SK-N-SH (cell line): ENCODE measurements around the gene EVC. TPM values are rescaled to one million over a fixed set of nuclear protein-coding genes. Genes with fewer than 3 reads are reported as not detected.

Experiments used
- CTCF ChIA-PET: fragments of 300-600, 350-600 bp; formaldehyde crosslinking; extraction: SDS; loops from one replicate; lab custom pipeline; 2021; lab: Yijun Ruan, JAX
- POLR2A ChIA-PET: fragments of 350-600 bp; sonication (Branson Sonifier 250); formaldehyde crosslinking; extraction: SDS; loops from one replicate; lab custom pipeline; 2020; ENCODE audit warnings: antibody characterized with exemption, inconsistent platforms; lab: Yijun Ruan, JAX
- DNase-seq: peaks from one replicate; pipeline ENCODE4 v3.0.0; 2012
- H2AFZ ChIP-seq: fragments of 200-600 bp; sonication (generic); 2 replicates; pipeline ENCODE4 v1.8.1; 2016; ENCODE audit warnings: antibody characterized with exemption, mild to moderate bottlenecking, low read depth
- H3F3A ChIP-seq: fragments of 200-600 bp; sonication (generic); replicated peaks from 2 replicates; pipeline ENCODE3; 2016; ENCODE audit warnings: antibody characterized with exemption, mild to moderate bottlenecking; ENCODE audit not compliant: insufficient read depth
- H3K27ac ChIP-seq, 2 experiments: fragments of 200-500 bp in 1 of 2; fragments of 200-600 bp in 1 of 2; sonication (Bioruptor generic) in 1 of 2; sonication (generic), shearing (Covaris generic) in 1 of 2; 2 replicates each; pipeline versions ENCODE4 v1.5.1 to v1.6.1; 2014 to 2016; ENCODE audit warnings: low read depth in 2 of 2, inconsistent platforms in 1 of 2, low read length in 1 of 2, mild to moderate bottlenecking in 1 of 2, mixed read lengths in 1 of 2
- H3K27me3 ChIP-seq: fragments of 200-600 bp; sonication (generic), shearing (Covaris generic); 2 replicates; pipeline ENCODE4 v1.6.1; 2016; ENCODE audit warnings: mixed run types; ENCODE audit not compliant: insufficient read depth
- H3K36me3 ChIP-seq, 2 experiments: fragments of 200-500 bp in 1 of 2; fragments of 200-600 bp in 1 of 2; sonication (Bioruptor generic) in 1 of 2; sonication (generic) in 1 of 2; replicated peaks in 1 of 2; 2 replicates each; pipeline versions ENCODE3 to v1.5.1; 2014 to 2016; ENCODE audit warnings: low read length in 1 of 2, mild to moderate bottlenecking in 1 of 2; ENCODE audit not compliant: insufficient read depth in 2 of 2, control insufficient read depth in 1 of 2
- H3K4me1 ChIP-seq, 2 experiments: fragments of 200-500 bp in 1 of 2; fragments of 200-600 bp in 1 of 2; sonication (Bioruptor generic) in 1 of 2; sonication (generic), shearing (Covaris generic) in 1 of 2; 2 replicates each; pipeline versions ENCODE4 v1.5.1 to v1.6.1; 2014 to 2016; ENCODE audit warnings: low read depth in 1 of 2, low read length in 1 of 2, mixed run types in 1 of 2; ENCODE audit not compliant: insufficient read depth in 2 of 2, control insufficient read depth in 1 of 2
- H3K4me2 ChIP-seq: fragments of 200-600 bp; sonication (generic), shearing (Covaris generic); 2 replicates; pipeline ENCODE4 v1.6.1; 2017; ENCODE audit warnings: mixed run types
- H3K4me3 ChIP-seq, 2 experiments: fragments of 200-500 bp in 1 of 2; fragments of 200-600 bp in 1 of 2; sonication (Bioruptor generic) in 1 of 2; sonication (generic), shearing (Covaris generic) in 1 of 2; 2 replicates each; pipeline versions ENCODE4 v1.5.1 to v1.8.1; 2014 to 2016; ENCODE audit warnings: low read depth in 2 of 2, inconsistent platforms in 1 of 2, low read length in 1 of 2, mild to moderate bottlenecking in 1 of 2, mixed read lengths in 1 of 2, moderate library complexity in 1 of 2
- H3K79me2 ChIP-seq: fragments of 200-600 bp; sonication (generic); 2 replicates; pipeline ENCODE4 v1.8.1; 2017; ENCODE audit warnings: mild to moderate bottlenecking; ENCODE audit not compliant: insufficient read depth
- H3K9ac ChIP-seq: fragments of 200-600 bp; sonication (generic); 2 replicates; pipeline ENCODE4 v1.6.1; 2017; ENCODE audit warnings: mixed run types
- H3K9me2 ChIP-seq: fragments of 200-600 bp; sonication (generic); 2 replicates; pipeline ENCODE4 v1.6.1; 2017; ENCODE audit warnings: mixed run types
- H3K9me3 ChIP-seq: fragments of 200-600 bp; sonication (generic); 2 replicates; pipeline ENCODE4 v1.6.1; 2017; ENCODE audit warnings: mixed run types, mild to moderate bottlenecking, moderate library complexity
- H4K20me1 ChIP-seq: fragments of 200-600 bp; sonication (generic); 2 replicates; pipeline ENCODE4 v1.6.1; 2017; ENCODE audit warnings: mild to moderate bottlenecking, mixed run types; ENCODE audit not compliant: insufficient read depth
- ELF1 ChIP-seq: IDR thresholded peaks from 2 replicates; pipeline ENCODE4 v1.4.0; 2012
- whole genome bisulfite sequencing: methylation state at CpG from one replicate; pipeline ENCODE4 v1.1.6; 2017; ENCODE audit warnings: low lambda C conversion rate; 5-methylcytosine and 5-hydroxymethylcytosine counted together
- polyA plus RNA-seq, 3 experiments: library from polyadenylated mRNA; depleted of rRNA; stranded (reverse); fragments of >200 nt; gene quantifications; 2 replicates each; pipeline ENCODE4 v1.2.3, GENCODE V29; 2012
- TF ChIP-seq, protein P1 (sequence below): IDR thresholded peaks from 2 replicates; pipeline ENCODE4 v1.4.0; 2012; ENCODE audit warnings: low read depth, borderline replicate concordance
- TF ChIP-seq, protein P2 (sequence below): IDR thresholded peaks from 2 replicates; pipeline ENCODE4 v1.6.1; 2012; ENCODE audit warnings: mild to moderate bottlenecking, low read depth, low read length, moderate library complexity

Gene EVC
- polyA plus RNA-seq, 1 of the 3 experiments (the other 2 are of a cell fraction), result 3.8 TPM

DNA sequence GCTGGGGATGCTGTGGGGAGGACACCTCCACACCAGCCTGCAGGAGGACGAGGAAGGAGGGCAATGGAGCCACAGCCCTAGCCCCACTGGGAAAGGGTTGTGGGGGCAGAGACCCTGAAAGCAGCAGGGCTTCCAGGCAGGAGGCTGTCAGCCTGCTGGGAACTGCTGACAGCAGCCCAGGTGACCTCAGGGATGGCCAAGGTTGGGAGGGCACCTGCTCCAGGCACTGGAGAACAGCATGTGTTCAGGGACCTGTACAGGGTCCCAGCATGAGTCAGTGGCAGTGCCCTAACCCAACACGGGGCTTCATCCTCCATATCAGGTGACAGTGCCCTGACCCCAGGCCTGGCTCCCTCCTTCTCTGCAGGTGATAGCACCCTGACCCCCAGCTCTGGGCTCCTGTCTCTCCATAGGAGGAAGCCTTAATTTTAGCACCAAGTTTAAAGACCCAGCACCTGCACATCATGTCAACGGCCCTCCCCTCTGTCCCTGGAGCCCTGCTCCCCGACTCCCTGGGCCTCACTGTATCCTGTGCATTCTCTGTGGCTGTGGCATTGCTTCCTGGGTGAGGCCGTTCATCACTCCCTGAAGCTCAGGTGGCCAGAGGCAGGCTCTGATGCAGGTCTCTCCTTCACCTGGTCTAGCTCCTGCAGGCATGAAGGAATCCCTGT lies 115.6 kb downstream of the EVC start:
- H3K27ac ChIP-seq, result no peak overlapping the region
- H3F3A ChIP-seq, result no peaks in the 10 kb centered on the region
- H3K79me2 ChIP-seq, result no peaks in the 10 kb centered on the region
- POLR2A ChIA-PET, result interaction anchor here (1.2 kb wide), 1 partner anchor 10 kb away, joined by 3 read pairs; no protein-coding TSS in a partner anchor
- H4K20me1 ChIP-seq, result no peaks in the 10 kb centered on the region; the same call in 1 of the 2 replicates
- CTCF ChIA-PET, result no interaction called here
- H3K4me3 ChIP-seq, result no peak overlapping the region
- H3K36me3 ChIP-seq, result peaks cover 3 to 17% of the 10 kb centered on the region in 2 experiments
- no peaks in the 10 kb centered on the region for H3K9me3 ChIP-seq
- no peak overlapping the region for H3K9ac ChIP-seq
- TF ChIP-seq, protein P1, sequence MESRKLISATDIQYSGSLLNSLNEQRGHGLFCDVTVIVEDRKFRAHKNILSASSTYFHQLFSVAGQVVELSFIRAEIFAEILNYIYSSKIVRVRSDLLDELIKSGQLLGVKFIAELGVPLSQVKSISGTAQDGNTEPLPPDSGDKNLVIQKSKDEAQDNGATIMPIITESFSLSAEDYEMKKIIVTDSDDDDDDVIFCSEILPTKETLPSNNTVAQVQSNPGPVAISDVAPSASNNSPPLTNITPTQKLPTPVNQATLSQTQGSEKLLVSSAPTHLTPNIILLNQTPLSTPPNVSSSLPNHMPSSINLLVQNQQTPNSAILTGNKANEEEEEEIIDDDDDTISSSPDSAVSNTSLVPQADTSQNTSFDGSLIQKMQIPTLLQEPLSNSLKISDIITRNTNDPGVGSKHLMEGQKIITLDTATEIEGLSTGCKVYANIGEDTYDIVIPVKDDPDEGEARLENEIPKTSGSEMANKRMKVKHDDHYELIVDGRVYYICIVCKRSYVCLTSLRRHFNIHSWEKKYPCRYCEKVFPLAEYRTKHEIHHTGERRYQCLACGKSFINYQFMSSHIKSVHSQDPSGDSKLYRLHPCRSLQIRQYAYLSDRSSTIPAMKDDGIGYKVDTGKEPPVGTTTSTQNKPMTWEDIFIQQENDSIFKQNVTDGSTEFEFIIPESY, result no peak
- TF ChIP-seq, protein P2, sequence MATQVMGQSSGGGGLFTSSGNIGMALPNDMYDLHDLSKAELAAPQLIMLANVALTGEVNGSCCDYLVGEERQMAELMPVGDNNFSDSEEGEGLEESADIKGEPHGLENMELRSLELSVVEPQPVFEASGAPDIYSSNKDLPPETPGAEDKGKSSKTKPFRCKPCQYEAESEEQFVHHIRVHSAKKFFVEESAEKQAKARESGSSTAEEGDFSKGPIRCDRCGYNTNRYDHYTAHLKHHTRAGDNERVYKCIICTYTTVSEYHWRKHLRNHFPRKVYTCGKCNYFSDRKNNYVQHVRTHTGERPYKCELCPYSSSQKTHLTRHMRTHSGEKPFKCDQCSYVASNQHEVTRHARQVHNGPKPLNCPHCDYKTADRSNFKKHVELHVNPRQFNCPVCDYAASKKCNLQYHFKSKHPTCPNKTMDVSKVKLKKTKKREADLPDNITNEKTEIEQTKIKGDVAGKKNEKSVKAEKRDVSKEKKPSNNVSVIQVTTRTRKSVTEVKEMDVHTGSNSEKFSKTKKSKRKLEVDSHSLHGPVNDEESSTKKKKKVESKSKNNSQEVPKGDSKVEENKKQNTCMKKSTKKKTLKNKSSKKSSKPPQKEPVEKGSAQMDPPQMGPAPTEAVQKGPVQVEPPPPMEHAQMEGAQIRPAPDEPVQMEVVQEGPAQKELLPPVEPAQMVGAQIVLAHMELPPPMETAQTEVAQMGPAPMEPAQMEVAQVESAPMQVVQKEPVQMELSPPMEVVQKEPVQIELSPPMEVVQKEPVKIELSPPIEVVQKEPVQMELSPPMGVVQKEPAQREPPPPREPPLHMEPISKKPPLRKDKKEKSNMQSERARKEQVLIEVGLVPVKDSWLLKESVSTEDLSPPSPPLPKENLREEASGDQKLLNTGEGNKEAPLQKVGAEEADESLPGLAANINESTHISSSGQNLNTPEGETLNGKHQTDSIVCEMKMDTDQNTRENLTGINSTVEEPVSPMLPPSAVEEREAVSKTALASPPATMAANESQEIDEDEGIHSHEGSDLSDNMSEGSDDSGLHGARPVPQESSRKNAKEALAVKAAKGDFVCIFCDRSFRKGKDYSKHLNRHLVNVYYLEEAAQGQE, result no peak
- TF ChIP-seq, all 33 proteins: peak for 0
- H3K4me1 ChIP-seq, result no peaks in the 10 kb centered on the region; a peak in 1 of 4 replicates
- no peak overlapping the region for H2AFZ ChIP-seq
- WGBS, result 83% methylated on average over 3 of the region's 5 CpGs
- no peak overlapping the region for H3K4me2 ChIP-seq
- no peak for DNase-seq
- no peaks in the 10 kb centered on the region for H3K9me2 ChIP-seq
- no peaks in the 10 kb centered on the region for H3K27me3 ChIP-seq

DNA sequence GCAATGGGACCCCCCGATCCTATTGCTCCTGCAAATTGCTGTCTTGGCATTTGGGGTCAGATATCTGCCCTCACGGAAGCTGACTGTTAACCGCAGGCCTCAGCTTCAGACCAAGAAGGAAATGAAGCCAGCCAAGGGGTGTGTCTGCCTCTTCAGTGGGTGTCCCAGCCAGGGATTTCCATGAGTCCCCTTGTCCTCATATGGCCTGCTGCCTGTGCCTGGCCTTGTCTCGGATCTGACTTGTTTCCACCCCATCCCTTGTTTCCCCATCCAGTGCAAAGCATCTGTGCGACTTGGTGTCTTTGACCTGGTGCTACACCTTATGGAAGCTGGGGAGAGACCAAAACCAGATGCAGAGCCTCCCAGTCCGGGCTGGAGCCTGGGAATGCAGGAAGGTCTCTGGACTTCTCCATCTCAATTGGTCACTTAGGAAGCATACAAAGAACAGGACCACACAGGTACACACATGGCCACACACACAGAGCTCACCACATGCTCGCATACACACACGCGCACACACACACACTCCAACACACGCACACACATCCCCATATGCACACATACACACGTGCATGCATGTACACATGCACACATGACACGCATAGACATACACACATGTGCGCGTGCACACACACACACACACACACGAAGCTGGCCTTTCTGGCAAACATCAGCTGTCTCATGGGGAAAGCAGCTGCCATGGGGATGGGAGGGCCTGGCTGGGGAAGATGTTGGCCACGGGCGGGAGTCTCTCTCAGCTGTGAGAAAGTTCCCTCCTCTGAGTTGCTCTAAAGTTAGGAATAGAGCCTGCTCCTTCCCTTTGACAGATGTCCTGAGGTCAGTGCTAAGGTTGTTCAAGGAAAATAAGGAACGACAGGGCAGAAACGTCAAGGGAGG lies 116.4 kb downstream of the EVC start:
- Histone ChIP-seq H3K4me1 (no peaks in the 10 kb centered on the region; a peak in 1 of 4 replicates), H2AFZ (no peak overlapping the region), H3K9me3 (no peaks in the 10 kb centered on the region), H3K4me2 (no peak overlapping the region), H3K4me3 (no peak overlapping the region), H3K79me2 (no peaks in the 10 kb centered on the region), H3K9ac (no peak overlapping the region), H3K27me3 (no peaks in the 10 kb centered on the region), H4K20me1 (no peaks in the 10 kb centered on the region; the same call in 1 of the 2 replicates), H3K36me3 (peaks cover 0 to 13% of the 10 kb centered on the region in 2 experiments), H3K27ac (no peak overlapping the region), H3F3A (no peaks in the 10 kb centered on the region), H3K9me2 (no peaks in the 10 kb centered on the region)
- ChIA-PET CTCF (no interaction called here), POLR2A (interaction anchor here (1.2 kb wide), 1 partner anchor 9 kb away, joined by 3 read pairs; no protein-coding TSS in a partner anchor)
- 95% methylated on average over 18 of the region's 19 CpGs for WGBS
- no peak for DNase-seq
- TF ChIP-seq ELF1, result no peak
